H4 (cell line): ENCODE measurements around the gene BCL3. TPM values are rescaled to one million over a fixed set of nuclear protein-coding genes. Genes with fewer than 3 reads are reported as not detected.
"Not testable (repeated sequence)": the region's sequence is repeated elsewhere in the genome, so short reads cannot be mapped to it uniquely, and the experiment has no call there.

ENCODE experiments used
- DNase-seq: peaks from one replicate; pipeline ENCODE4 v3.0.0-alpha.2; 2015; ENCODE audit warnings: low spot score
- total RNA-seq: library from RNA; depleted of rRNA; stranded (reverse); fragments of >200 nt; shearing (Covaris generic); gene quantifications from 2 replicates; pipeline ENCODE4 v1.2.3, GENCODE V29; 2014; rRNA removed

The BCL3 gene, protein sequence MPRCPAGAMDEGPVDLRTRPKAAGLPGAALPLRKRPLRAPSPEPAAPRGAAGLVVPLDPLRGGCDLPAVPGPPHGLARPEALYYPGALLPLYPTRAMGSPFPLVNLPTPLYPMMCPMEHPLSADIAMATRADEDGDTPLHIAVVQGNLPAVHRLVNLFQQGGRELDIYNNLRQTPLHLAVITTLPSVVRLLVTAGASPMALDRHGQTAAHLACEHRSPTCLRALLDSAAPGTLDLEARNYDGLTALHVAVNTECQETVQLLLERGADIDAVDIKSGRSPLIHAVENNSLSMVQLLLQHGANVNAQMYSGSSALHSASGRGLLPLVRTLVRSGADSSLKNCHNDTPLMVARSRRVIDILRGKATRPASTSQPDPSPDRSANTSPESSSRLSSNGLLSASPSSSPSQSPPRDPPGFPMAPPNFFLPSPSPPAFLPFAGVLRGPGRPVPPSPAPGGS
- 7.8 and 11.6 TPM in 2 replicates for total RNA-seq

- peak; percentile 63 for DNase-seq
Observed at GRCh38 chr19:44748426-44749254, at the start of gene BCL3. Gene BCL3 (plus strand): TSS chr19:44748708. CDS start chr19:44748791, 83 bp downstream.

DNA sequence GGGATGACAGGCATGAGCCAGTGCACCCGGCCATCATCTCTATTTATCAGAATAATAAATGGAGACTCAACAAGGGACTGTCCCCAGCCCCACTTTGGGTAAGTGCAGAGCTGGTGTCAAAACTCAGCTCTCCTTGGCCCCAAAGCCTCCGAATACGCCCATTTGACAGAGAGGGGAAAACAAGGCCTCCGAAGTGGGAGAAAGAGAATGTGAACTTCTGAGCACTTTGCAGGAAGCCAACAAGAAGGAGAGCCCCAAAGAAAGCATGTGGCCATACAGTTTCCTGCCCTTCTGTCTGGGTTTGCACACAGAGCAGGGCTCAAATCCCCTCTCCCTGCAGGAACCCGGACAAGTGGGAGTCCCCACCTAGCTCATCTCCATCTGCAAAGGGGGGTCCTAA lies 48.0 kb upstream of the BCL3 start:
- DNase-seq, result no peak

GRCh38 chr19:44701228-44701627 lies 47.3 kb upstream of the BCL3 start:
- DNase-seq, result no peak

DNA sequence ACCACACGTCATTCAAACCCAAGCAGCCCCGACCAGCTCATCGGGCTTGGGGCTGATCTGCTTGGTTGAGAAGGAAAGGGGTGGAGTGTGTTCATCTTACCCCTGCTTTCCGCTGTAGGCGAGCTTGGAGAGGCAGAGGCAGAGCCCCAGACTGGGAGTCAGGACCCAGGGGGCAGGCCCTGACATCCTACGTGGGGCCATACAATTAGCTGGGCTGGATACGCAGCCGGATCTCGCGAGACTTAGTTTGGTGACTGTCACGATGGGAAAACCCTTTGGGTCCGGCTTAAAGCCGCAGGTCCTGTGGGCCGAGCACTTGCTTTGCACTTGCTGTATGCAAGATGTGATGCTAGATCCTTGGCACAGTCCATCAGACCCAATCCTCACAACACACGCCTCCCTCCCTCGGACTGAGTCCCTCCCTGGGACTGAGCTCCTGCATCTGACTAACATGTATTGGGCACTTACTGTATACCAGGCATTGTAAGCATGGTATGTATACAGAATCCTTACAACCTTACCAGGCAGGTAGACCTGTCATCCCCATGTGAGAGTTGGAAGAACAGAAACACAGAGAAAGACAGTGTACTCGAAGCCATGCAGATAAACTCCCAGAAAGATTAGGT lies 45.8 kb upstream of the BCL3 start:
- no peak for DNase-seq

DNA sequence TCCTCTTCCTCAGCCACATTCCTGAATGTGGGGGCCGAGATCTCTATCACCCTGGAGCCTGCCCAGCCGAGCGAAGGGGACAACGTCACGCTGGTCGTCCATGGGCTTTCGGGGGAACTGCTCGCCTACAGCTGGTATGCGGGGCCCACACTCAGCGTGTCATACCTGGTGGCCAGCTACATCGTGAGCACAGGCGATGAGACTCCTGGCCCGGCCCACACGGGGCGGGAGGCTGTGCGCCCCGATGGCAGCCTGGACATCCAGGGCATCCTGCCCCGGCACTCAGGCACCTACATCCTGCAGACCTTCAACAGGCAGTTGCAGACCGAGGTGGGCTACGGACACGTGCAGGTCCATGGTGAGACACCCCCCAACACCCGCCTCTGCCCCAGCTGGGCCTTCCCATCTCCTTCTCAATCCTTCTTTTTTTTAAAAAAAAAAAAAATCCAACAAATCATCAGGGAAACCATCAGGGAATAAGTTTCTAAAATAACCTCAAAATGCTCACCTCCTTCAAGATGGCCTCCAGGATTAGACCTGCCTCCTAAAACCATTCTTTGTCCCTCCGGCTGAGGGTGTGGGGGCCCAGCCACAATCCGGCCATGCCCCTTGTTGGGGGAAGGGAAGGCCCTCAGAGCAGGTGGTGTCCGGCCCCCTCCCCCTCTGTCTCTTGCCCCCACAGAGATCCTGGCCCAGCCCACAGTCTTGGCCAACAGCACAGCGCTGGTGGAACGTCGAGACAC lies 45.0 kb upstream of the BCL3 start:
- no peak for DNase-seq

GRCh38 chr19:44704982-44705381 lies 43.5 kb upstream of the BCL3 start:
- DNase-seq, result no peak

- no peak for DNase-seq
Observed at GRCh38 chr19:44705502-44706010, 43.0 kb upstream of the BCL3 start.

DNA sequence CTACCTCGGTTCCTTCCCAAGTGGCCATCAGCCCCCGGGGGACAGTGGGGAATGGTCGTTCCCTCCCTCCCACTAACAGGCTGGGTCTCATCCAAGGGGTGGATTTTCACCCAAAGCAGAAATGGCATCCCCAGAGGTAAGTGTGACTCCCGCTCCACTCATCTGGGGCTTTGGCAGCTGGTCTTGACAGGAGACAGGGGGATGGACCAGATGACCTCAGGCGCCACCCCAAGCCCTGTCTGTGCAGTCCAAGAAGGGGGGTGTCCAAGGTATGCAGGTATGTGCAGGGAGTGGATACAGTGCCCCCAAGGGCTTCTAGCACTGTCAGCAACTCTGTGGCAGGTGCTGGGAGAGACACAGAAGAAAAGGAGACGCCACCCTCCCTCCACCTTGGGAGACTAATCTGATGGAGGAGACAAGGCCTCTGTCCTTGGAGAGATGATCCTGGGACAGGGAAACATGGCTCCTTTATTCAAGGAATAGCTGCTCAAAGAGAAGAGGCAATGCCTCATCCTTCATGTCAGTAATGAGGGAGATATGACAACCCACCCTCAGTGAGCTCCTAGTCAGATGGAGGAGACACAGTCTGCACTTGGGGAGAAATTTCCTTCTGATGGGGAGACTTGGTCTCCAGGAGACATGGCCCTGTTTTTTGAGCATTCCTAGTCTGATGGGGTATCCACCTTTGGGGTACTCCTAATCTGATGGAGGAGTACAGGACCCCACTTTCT lies 41.8 kb upstream of the BCL3 start:
- no peak for DNase-seq

DNA sequence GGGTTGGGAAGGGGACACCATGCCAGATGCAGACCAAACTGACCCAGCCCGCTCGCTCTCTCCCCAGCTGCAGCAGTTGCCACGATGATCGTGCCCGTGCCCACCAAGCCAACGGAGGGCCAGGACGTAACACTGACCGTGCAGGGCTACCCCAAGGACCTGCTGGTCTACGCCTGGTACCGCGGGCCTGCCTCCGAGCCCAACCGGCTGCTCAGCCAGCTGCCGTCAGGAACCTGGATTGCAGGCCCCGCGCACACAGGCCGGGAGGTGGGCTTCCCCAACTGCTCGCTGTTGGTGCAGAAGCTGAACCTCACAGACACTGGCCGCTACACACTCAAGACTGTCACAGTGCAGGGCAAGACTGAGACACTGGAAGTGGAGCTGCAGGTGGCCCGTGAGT lies 40.7 kb upstream of the BCL3 start:
- DNase-seq, result no peak

DNA sequence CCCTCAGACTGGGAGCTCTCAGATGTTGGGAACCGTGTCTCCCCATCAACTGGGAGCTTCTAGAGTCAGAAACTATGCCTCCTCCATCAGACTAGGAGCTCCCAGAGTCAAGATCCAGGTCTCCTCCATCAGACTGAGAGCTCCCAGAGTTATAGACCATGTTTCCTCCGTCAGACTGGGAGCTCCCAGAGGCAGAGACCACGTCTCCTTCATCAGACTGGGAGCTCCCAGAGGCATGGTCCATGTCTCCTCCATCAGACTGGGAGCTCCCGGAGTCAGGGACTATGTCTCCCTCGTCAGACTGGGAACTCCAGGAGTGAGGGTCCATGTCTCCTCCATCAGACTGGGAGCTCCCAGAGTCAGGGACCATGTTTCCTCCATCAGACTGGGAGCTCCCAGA lies 39.6 kb upstream of the BCL3 start:
- DNase-seq, result no peak

GRCh38 chr19:44709434-44710266 lies 38.9 kb upstream of the BCL3 start:
- DNase-seq, result not testable (repeated sequence)

- no peak for DNase-seq
Observed at GRCh38 chr19:44710483-44710882, 38.0 kb upstream of the BCL3 start.

DNA sequence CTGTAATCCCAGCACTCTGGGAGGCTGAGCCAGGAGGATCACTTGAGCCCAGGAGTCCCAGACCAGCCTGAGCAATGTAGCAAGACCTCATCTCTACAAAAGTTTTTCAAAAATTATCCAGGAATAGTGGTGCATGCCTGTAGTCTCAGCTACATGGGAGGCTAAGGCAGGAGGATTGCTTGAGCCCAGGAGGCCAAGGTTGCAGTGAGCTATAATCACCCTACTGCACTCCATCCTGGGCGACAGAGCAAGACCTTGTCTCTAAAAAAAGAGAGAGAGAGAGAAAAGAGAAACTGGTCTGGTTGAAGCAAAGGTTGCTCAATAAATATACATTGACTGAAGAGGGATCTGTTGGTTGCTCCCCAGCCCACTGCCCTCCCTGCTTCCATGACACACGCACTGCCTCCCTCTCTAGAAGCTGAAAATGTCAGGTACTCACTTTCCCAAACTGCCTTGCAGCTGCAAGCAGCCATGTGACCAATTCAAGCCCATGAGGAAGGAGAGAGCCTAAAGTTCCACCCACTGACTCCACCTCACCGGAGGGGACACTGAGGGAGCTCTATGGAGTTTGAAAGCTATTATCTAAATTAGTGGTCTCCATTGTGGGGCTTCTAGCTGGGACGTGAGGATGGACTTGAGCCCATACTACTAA lies 35.5 kb upstream of the BCL3 start:
- no peak for DNase-seq

DNA sequence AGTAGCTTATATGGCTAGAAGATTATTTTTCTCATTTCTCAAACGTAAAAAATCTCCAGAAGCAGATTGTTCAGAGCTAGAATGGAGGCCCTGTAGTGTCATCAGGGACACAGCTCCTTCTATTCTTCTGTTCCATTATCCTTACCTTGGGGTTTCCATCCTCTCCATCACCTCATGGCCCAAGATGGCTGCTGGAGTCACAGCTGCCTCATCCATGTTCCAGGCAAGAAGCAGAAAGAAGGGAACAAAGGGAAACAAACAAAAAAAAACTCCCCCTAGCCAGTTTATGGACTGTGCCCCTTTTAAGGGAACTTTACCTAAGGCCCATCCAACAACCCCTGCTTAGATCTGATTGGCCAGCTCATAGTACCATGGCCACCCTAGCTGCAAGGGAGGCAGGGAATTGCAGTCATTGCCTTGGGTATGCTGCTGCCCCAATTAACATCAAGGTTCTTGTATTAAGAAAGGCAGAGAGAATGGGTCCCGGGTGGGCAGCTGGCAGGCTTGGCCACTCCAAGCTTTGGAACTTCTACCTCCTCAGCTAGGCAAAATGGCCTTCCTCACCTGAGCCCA lies 33.8 kb upstream of the BCL3 start:
- DNase-seq, result no peak

- no peak for DNase-seq
Observed at GRCh38 chr19:44717603-44718002, 30.9 kb upstream of the BCL3 start.

GRCh38 chr19:44718441-44719261 lies 29.9 kb upstream of the BCL3 start:
- peak; percentile 74 for DNase-seq

DNA sequence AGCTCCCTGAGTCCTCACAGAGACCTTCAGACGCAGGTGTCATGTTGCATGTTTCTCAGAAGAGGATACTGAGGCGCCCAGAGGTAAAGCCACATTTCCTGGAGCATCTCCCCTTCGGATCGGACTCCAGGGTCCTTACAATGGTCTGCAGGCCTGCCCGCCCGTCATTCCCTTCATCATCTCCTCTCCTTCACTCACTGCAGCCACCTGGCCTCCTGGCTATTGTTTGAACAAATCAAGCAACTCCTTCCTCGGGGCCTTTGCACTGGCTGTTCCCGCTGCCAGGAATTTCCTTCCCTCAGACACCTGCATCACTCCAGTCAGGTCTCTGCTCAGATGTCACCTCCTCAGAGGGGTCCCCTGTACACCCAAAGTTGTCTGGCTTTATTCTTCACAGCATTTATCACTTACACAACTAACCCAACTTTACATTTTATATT lies 29.2 kb upstream of the BCL3 start:
- DNase-seq, result no peak

GRCh38 chr19:44720396-44720795 lies 28.1 kb upstream of the BCL3 start:
- not testable (repeated sequence) for DNase-seq
